Gastroesophageal sphincter (tissue), 3 donors: ENCODE measurements around the gene GCK.

Source experiments
- POLR2A ChIP-seq, 2 donors: fragments of 450-650 bp; IDR thresholded peaks; one replicate each; pipeline ENCODE4 v1.6.1; 2017; ENCODE audit warnings: antibody characterized with exemption in 2 of 2, mild to moderate bottlenecking in 2 of 2, moderate library complexity in 1 of 2
- POLR2AphosphoS5 ChIP-seq: sonication (generic); formaldehyde crosslinking; IDR thresholded peaks from one replicate; pipeline ENCODE4 v1.6.1; 2017; ENCODE audit warnings: antibody characterized with exemption
- TF ChIP-seq, protein P1 (sequence below), 4 experiments: fragments of 200-600 bp in 2 of 4; fragments of 450-650 bp in 2 of 4; sonication (generic) in 1 of 4; IDR thresholded peaks; one replicate each; pipeline ENCODE4 v1.5.1; 2017 to 2019; ENCODE audit warnings: antibody characterized with exemption in 4 of 4, mild to moderate bottlenecking in 2 of 4, moderate library complexity in 2 of 4

DNA sequence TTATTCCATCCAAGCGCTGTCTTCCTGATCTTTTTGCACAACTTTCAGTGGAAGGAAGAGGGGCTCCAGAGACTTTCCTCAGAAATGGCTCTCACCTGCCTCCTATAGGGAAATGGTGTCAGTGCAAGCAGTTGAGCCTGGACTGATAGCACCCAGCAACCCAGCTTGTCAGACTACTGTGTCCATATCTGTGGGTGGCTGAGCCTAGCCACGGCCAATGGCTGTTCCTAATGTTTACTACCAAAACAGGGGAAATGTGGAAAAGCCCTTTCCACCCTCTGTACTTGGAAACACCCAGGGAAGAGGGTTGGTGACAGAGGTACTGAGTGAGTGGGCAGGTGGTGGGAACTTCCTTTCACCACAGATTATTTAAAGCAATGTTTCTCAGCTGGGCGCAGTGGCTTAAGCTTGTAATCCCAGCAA lies 7.2 kb upstream of the GCK start:
- TF ChIP-seq, protein P1, sequence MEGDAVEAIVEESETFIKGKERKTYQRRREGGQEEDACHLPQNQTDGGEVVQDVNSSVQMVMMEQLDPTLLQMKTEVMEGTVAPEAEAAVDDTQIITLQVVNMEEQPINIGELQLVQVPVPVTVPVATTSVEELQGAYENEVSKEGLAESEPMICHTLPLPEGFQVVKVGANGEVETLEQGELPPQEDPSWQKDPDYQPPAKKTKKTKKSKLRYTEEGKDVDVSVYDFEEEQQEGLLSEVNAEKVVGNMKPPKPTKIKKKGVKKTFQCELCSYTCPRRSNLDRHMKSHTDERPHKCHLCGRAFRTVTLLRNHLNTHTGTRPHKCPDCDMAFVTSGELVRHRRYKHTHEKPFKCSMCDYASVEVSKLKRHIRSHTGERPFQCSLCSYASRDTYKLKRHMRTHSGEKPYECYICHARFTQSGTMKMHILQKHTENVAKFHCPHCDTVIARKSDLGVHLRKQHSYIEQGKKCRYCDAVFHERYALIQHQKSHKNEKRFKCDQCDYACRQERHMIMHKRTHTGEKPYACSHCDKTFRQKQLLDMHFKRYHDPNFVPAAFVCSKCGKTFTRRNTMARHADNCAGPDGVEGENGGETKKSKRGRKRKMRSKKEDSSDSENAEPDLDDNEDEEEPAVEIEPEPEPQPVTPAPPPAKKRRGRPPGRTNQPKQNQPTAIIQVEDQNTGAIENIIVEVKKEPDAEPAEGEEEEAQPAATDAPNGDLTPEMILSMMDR (IDR thresholded peaks at IDR 0.05), result peak; percentile 32 to 70 (median 61)
- no peak for TF ChIP-seq POLR2A (IDR thresholded peaks at IDR 0.05)
- no peak for TF ChIP-seq POLR2AphosphoS5
